HG03558 (cell line): ENCODE measurements around the gene YPEL2.

Experiments used
- ATAC-seq: cut with Tn5 transposase; IDR thresholded peaks from one replicate; pipeline ENCODE4 v1.9.1; 2021; ENCODE audit warnings: moderate number of reproducible peaks; ENCODE audit not compliant: unreplicated experiment; ENCODE audit errors: extremely low read depth

Gene YPEL2

DNA sequence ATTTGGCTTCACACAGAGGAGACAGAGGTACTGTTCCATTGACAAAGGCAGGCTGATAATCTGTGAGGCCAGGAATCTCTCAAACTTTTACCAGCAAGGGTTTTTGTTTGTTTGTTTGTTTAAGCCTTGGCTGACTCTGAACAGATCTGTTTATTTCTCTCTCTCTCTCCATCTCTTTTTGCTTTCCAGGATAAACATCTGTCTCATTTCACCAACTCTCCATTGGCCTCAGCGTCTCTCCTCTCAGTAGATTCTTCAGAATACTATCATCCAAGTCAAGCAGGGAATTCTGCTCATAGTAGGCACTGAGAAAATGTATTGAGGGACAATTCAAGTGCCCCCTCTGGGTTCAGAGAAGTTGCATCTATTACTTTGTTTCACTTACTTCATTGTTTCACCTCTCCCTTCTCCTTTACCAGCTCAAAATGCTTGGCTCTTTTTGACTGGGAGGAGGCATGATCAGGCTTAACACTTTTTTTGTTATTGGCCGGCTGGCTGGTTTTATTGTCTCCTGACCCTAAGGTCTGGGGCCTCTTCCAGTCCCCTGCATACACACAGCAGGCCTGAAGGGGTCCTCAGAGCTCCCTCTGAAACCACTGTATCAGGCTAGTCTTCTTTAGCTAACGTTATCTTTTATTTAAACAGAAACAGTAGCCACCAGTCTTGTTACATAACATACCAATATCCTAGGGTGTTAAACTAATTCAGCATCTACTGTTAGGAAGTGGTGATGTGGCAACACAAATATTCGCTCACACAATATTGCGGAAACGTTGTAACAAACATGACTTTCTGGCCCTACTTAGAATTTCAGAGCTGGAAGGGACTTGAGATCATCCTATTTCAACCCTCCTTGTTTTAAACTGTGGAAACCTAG lies 2.0 kb upstream of the YPEL2 start:
- ATAC-seq, result no peak

DNA sequence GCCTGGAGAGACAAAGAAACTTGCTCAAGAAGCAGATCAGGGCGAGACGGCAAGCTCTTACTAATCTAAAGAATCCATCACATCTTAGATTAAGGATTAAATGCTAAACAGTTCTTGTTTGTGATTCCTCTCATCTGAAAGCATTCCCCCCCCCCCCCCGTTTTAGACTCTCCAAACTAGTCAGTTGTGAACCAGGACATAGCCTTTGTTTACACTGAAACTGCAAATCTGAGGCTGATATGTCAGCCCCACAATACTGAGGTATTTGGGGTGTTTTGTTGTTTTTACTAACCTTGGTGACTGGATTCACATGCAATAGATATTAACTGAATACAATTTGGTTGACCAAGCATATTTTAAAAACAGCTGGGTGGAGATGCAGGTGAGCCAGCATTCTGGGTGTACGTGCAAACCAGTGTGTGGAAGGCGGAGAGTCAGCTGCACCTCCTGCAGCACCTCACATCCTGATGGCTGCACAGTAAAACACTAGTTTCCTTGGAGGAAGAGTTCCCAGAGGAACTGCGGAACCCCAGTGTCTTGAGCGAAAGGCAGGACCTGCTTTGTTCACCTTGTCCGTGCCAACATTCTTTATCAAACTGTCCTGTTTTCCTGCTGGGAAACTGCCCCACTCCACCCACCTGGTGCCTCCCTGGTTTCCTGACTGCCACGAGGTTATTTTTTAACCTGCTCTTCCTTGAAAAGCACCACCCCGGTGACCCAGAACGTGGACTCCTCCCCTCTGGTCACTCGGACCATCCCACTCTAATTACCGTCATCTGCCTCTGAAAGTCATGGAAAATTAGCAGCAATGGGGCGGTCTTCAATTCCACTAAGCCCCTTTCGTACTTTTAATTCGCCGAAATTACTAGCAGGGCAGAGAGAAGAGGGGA lies 1.2 kb upstream of the YPEL2 start:
- no peak for ATAC-seq

GRCh38 chr17:59331929-59332748 lies 684 bp downstream of the YPEL2 start:
- ATAC-seq, result no peak

GRCh38 chr17:59332749-59333377 lies 1.4 kb downstream of the YPEL2 start:
- ATAC-seq, result no peak

DNA sequence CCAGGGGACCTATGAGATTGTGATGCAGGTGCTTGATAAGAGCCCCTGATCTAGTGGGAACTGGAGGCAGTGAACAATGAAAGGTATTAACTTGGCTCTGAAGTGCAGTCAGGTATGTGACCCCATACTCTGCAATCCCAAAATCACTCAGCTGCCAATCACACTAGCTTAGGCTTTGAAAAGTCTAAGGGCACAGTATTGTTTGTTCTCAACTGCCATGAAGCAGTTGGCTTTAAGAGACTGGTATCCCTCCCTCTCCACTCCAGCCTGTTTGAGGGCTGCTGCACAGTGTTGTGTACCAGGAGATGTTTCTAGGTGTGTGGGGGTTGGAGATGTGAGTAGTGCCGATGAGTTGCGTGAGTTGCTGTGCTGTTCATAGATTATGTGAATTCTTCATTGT lies 2.4 kb downstream of the YPEL2 start:
- ATAC-seq, result no peak

- ATAC-seq, result no peak
Measured at GRCh38 chr17:59335685-59336084, 4.2 kb downstream of the YPEL2 start.

- no peak for ATAC-seq
Measured at GRCh38 chr17:59337741-59338299, 6.4 kb downstream of the YPEL2 start.

DNA sequence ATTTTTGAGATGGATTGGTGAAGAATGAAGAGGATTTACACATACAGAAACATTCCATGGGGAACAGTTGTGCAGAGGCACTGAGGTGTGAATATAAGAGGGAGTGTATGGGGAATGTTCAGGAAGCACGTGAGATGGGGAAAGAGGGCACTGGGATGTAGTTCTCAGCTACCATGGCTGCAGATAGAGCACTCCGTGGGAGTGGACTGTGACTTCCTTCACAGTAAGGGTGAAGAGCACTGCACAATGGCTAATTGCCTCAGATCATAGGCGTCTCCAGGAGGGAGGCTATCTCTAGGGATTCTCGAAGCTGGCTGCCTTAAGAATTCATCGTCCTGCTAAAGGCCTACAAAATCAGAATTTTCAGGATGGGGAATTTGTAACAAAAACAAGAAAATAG lies 7.0 kb downstream of the YPEL2 start:
- no peak for ATAC-seq

DNA sequence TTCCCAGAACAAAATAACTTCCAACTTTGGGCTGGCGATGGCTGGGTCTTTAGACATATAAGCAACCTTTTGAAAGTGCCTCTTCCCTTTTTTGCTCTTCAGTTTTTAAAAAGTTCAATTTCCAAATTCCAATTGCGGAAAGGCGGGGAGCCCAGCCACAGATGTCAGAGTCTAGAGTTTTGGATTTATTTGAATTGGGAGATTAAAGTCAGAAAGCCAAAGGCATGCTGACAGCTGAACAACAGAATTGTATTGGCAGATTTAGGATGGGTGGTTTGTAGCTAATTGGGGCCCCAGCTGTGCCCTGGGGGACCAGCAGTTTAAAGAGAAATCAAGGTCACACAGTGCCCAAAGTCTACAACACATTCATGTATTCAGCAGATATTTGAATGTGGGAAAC lies 10.5 kb downstream of the YPEL2 start:
- ATAC-seq, result no peak

DNA sequence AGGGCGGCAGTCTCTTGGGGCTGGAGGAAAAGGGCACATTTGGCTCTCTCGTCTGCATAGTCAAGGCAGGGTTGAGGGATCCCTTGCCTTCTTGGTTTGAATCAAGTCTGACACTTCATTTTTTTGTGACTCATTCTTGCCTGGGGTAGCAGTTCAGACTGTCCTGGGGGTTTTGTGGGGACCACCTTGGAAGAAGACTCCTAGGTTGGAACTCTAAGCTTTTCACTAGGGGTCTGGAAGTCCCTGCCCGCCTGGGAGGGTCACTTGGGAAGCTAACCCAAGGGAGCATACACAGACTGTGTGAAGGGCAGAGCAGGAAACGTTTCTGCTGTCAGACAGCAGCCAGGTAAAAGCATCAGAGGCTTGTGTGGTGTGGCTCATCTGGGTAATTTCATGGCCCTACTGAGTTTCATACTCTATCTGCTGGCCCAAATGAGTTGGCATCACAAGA lies 11.3 kb downstream of the YPEL2 start:
- ATAC-seq, result no peak

GRCh38 chr17:59345476-59345875 lies 14.0 kb downstream of the YPEL2 start:
- no peak for ATAC-seq

DNA sequence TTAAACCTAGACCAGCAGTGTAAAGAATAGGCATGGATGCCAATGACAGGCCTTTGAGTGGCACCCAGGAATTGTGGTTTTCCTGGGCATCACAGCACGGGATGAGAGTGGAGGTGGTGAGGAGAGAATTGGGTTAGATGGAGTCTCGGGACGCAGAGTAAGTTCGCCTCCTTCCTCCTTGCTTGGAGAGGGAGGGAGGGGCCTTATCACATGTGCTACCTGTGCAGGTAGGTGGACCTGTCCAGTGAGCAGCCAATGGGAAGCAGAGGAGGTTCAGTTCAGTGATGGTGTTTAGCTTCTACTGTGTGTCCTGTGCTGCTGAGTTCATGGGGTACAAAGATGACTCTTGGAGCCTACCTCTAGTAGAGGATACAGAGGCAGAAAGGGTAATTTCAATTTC lies 14.9 kb downstream of the YPEL2 start:
- no peak for ATAC-seq

- no peak for ATAC-seq
Measured at GRCh38 chr17:59346876-59347407, 15.5 kb downstream of the YPEL2 start.

GRCh38 chr17:59347975-59348391 lies 16.5 kb downstream of the YPEL2 start:
- no peak for ATAC-seq

DNA sequence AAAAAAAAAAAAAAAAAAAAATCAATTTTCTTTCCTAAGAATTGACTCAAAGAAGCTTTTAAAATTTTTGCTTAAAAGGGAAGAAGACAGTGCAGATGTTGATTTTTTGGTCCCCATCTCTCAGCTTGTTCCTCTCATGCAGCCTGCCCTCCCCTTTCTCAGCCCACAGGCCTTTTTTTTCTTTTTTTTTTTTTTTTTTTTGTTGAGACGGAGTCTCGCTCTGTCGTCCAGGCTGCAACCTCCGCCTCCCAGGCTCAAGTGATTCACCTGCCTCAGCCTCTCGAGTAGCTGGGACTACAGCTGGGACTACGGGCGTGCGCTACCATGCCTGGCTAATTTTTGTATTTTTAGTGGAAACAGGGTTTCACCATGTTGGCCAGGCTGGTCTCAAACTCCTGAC lies 17.7 kb downstream of the YPEL2 start:
- ATAC-seq, result no peak

GRCh38 chr17:59353106-59353854 lies 21.8 kb downstream of the YPEL2 start:
- no peak for ATAC-seq

DNA sequence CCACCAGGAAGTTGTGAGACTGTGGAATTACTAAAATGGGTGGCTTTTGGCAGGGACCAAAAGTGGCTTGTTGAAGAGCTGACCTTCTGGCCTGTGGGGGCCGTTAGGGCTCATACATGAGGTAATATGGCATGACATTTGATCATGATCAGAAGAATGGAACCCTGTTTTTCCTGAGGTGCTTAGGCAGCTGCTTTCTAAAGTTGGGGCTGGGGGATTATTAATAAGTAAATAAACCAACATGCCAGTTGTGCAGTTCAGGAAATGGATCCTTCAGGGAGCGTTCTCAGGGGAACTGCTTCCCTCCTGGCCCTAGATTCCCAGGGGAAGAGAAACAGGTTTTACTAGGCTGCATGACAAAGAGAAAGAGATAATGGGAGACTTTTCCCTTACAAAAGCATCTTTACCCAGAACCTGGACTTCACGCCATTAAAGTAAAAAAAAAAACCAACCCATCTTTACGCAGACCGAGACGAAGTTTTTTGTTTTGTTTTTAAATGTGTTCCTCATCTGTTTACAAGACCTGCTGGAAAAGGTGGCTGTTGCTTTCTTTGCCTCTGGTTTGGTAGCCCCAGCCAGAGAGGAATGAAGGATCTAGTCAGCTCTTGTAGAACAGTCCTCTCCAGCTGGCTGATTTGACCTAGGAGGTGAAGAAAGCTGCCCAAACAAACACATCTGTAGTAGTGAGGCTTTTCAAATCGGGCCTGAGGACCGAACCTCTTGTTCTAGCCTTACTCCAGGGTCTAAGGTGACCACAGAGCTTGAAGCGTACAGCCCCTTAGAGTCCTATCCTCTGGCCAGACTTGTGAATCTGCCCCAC lies 22.7 kb downstream of the YPEL2 start:
- no peak for ATAC-seq
